ENCODE data around the gene OR5L1. TPM values are rescaled to one million over a fixed set of nuclear protein-coding genes. Genes with fewer than 3 reads are reported as not detected.

Gene OR5L1
- total RNA-seq, result not detected in 2 replicates

DNA sequence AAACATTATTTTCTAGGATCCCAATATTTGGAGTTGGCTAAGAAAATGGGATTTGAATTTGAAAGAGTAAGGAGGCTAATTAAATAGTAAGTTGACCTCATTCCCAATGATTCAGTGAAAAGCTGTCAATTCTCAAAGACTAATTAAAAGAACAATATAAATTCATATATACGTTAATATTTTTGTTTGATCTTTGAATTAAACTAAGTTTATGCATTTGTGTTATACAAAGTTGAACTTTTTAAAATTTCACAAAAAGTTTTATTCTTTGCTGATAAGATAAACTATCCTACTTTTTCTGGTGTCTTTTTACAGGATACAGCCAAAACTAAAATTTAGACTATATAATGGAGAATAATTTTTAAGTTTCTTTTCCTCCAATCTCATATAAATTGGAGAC is at the start of gene OR5L1:
Gene OR5L1 (plus strand): TSS at position 301 of the 400 bp plus-strand sequence. CDS start 100 bp downstream, outside the sequence.

DNA sequence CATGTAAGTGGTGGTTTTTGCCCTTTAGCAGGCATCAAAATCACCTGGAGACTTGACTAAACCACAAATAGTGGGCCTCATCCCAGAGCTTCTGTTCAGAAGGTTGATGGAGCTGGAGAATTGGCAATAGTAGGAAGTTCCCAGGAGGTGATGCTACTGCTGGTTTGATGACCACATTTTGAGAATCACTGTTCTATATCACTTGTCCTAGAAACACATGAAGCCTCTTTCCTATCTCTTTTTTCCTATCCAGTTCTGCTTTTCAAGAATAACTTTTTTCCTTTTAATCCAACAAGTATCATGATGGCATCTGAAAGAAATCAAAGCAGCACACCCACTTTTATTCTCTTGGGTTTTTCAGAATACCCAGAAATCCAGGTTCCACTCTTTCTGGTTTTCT is 38.0 kb upstream of the OR5L1 start, which contains the start of gene OR5D13:
Gene OR5D13 (plus strand): TSS at position 301 of the 400 bp plus-strand sequence. CDS start 0 bp downstream, at position 301.

DNA sequence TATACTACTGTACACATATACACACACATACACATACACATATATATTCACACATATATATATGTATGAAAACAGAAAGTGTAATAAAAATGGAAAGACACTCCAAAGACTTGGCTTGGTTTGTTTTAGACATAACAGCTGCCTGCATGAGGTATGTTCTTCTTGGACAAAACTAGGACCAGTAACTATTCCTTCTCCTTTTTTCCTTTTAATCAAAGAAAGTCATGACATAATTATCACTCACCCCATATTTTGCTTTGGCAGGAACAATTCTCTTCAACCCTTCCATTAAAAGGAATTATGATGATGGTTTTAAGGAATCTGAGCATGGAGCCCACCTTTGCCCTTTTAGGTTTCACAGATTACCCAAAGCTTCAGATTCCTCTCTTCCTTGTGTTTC is 15.9 kb upstream of the OR5L1 start, which contains the start of gene OR5D14:
Gene OR5D14 (plus strand): TSS at position 301 of the 400 bp plus-strand sequence. CDS start 0 bp downstream, at position 301.

DNA sequence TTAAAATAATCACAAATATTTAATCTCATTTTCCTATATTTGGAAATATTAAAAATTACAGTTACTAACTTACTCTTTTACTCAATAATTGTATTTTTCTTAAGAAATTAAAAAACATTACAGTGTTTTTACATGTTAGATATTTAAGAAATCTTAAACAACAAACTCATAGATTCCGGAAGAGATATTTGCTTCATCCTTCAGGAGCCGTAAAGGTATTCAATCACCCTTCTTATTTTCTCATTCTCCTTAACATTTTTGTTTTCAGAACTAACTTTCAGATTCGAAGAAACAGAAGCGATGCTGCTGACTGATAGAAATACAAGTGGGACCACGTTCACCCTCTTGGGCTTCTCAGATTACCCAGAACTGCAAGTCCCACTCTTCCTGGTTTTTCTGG is 8.2 kb downstream of the OR5L1 start, which contains the start of gene OR5D18:
Gene OR5D18 (plus strand): TSS at position 301 of the 400 bp plus-strand sequence. CDS start 0 bp downstream, at position 301.

DNA sequence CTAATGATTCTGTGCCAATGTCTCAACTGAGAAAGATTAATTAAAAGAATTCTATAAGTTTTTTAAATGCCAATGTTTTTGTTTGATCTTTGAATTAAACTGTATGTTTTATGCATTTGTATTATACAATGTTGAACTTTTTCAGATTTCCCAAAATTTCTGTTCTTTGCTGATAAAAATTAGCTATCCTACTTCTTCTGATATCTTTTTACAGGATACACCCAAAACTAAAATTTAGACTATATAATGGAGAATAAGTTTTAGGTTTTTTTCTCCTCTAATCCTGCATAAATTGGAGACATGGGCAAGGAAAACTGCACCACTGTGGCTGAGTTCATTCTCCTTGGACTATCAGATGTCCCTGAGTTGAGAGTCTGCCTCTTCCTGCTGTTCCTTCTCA is 15.8 kb downstream of the OR5L1 start, which contains the start of gene OR5L2:
Gene OR5L2 (plus strand): TSS at position 301 of the 400 bp plus-strand sequence. CDS start 0 bp downstream, at position 301.

DNA sequence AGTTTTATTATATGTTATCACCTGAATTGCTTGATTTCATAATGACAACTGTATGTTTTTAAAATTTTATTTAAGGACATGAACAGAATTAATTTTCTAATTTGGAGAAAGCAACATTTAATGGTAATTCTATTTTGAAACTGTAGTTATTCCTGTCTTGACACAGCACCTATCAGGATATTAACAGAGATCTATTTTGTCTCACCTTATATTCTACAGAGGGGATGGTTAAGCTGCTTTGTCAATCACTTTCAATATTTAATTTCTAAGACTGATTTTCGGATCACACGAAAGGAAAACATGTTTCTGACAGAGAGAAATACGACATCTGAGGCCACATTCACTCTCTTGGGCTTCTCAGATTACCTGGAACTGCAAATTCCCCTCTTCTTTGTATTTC is 27.3 kb downstream of the OR5L1 start, which contains the start of gene OR5D16:
Gene OR5D16 (plus strand): TSS at position 301 of the 400 bp plus-strand sequence. CDS start 0 bp downstream, at position 301.

Other genes starting within 250 kb of the OR5L1 start
- gene OR4C16, start 239.2 kb upstream of the OR5L1 start, total RNA-seq, result not detected in 2 replicates
- gene OR4C11, start 203.7 kb upstream of the OR5L1 start, total RNA-seq, result not detected in 2 replicates
- not detected in 2 replicates for gene OR4P4, start 176.3 kb upstream of the OR5L1 start, total RNA-seq
- gene OR4S2, start 163.0 kb upstream of the OR5L1 start, total RNA-seq, result not detected in 2 replicates
- not detected in 2 replicates for gene OR4C6, start 149.2 kb upstream of the OR5L1 start, total RNA-seq
- not detected in 2 replicates for gene OR5D13, start 37.9 kb upstream of the OR5L1 start, total RNA-seq
- not detected in 2 replicates for gene OR5D14, start 15.8 kb upstream of the OR5L1 start, total RNA-seq
- not detected in 2 replicates for gene OR5D18, start 8.3 kb downstream of the OR5L1 start, total RNA-seq
- gene OR5L2, start 15.9 kb downstream of the OR5L1 start, total RNA-seq, result not detected in 2 replicates
- not detected in 2 replicates for gene OR5D16, start 27.4 kb downstream of the OR5L1 start, total RNA-seq
- gene TRIM51, start 71.9 kb downstream of the OR5L1 start, total RNA-seq, result not detected in 2 replicates
- not detected in 2 replicates for gene OR5W2, start 103.2 kb downstream of the OR5L1 start, total RNA-seq
- gene OR5I1, start 125.0 kb downstream of the OR5L1 start, total RNA-seq, result not detected in 2 replicates
- not detected in 2 replicates for gene OR10AG1, start 158.6 kb downstream of the OR5L1 start, total RNA-seq
- not detected in 2 replicates for gene OR5F1, start 183.3 kb downstream of the OR5L1 start, total RNA-seq
- gene OR5AS1, start 216.3 kb downstream of the OR5L1 start, total RNA-seq, result not detected in 2 replicates

Data from mammary microvascular endothelial cell (primary cell).